ENCODE data around the gene AADACL3.
"Not testable (repeated sequence)": the region's sequence is repeated elsewhere in the genome, so short reads cannot be mapped to it uniquely, and the experiment has no call there.

AADACL3 gene, protein sequence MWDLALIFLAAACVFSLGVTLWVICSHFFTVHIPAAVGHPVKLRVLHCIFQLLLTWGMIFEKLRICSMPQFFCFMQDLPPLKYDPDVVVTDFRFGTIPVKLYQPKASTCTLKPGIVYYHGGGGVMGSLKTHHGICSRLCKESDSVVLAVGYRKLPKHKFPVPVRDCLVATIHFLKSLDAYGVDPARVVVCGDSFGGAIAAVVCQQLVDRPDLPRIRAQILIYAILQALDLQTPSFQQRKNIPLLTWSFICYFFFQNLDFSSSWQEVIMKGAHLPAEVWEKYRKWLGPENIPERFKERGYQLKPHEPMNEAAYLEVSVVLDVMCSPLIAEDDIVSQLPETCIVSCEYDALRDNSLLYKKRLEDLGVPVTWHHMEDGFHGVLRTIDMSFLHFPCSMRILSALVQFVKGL

DNA sequence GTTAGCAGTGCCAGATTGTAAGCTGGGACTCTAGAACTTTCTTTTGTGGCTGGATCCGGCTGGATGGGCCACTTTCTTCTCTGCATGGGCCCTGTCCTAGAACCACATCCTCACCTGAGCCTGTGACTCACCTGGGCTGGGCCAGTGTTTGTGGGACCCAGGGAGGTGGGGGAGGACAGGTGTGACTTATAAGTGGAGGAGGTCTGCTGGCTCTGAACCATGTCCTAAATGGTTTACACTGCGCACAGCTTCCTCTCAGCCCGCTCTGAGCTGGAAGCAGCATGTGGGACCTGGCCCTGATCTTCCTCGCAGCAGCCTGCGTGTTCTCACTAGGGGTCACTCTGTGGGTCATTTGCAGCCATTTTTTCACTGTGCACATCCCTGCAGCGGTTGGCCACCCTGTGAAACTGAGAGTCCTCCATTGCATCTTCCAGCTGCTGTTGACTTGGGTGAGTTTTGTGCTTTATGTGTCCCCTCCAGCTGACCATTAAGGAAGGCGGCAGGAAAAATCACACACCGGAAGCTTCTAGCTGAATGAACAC lies at the start of gene AADACL3:
Gene AADACL3, plus strand, starts transcription at position 215 of the 542 bp plus-strand sequence. Its CDS starts 67 bp downstream, at position 282.
- DNase-seq: no peak

DNA sequence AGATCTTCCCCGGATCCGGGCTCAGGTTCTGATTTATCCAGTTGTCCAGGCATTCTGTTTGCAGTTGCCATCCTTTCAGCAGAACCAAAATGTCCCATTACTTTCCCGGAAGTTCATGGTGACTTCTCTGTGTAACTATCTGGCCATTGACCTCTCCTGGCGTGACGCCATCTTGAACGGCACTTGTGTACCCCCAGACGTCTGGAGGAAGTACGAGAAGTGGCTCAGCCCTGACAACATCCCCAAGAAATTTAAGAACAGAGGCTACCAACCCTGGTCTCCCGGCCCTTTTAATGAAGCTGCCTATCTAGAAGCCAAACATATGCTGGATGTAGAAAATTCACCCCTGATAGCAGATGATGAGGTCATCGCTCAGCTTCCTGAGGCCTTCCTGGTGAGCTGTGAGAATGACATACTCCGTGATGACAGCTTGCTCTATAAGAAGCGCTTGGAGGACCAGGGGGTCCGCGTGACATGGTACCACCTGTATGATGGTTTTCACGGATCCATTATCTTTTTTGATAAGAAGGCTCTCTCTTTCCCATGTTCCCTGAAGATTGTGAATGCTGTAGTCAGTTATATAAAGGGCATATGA lies 49.7 kb upstream of the AADACL3 start:
- no peak for DNase-seq

DNA sequence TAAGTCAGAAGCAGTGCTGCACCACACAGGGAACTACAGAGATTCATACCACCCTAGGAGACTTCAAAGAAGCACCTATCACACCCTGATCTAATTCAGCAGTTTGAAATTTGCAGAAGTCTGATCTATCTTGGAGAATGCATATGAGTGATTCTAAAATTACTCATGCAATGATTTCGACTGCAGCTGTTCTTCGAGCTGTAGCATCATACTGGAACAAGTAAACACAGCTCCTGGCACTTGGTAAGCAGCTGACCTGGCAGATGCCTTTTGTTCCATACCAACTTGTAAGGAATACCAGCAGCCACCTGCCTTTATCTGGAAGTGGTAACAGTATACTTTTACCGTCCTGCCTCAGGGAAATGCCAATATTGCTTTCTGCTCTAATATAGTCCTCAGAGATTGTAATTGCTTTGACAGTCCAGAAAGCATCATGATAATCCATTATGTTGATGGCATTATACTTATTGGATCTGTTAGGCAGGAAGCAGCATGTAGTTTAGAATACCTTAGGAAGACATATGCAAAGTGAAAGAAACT lies 46.3 kb upstream of the AADACL3 start:
- no peak for DNase-seq

DNA sequence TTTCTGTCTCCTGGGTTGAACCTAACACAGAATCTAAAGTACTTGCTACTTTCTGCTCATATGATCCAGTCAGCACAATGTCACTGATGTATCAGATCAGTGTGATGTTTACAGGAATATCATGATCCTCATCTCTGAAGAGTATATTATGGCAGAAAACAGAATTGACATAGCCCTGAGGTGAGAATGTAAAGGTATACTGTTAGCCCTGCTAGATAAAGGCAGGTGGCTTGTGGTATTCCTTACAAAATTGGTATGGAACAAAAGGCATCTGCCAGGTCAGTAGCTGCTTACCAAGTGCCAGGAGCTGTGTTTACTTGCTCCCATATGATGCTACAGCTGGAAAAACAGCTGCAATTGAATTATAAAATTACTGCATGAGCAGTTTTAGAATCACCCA lies 41.6 kb upstream of the AADACL3 start:
- DNase-seq: no peak

DNA sequence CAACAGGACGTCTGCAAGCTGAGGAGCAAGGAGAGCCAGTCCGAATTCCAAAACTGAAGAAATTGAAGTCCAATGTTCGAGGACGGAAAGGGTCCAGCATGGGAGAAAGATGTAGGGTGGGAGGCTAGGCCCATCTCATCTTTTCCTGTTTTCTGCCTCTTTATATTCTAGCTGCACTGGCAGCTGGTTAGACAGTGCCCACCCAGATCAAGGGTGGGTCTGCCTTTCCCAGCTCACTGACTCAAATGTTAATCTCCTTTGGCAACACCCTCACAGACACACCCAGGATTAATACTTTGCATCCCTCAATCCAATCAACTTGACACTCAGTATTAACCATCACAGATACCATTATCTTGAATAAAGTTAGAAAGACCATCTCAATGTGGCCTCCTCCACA lies 39.8 kb upstream of the AADACL3 start:
- not testable (repeated sequence) for DNase-seq

DNA sequence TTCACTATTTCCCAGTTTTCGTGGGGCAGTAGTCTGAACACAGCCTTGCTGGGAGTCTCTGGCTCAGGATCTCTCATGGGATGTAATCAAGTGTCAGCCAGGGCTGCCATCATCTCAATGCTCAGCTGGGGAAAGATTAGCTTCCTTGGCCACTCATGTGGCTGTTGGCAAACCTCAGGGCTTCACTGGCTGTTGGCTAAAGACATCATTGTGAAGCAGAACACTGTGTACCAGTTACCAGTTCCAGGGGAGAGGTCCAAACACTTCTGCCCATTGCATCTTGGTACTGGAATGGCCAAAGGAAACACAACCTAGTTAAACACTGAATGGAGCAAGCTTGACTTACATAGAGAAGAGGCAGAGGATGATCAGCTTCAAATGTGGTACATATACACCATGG lies 38.3 kb upstream of the AADACL3 start:
- DNase-seq: no peak

DNA sequence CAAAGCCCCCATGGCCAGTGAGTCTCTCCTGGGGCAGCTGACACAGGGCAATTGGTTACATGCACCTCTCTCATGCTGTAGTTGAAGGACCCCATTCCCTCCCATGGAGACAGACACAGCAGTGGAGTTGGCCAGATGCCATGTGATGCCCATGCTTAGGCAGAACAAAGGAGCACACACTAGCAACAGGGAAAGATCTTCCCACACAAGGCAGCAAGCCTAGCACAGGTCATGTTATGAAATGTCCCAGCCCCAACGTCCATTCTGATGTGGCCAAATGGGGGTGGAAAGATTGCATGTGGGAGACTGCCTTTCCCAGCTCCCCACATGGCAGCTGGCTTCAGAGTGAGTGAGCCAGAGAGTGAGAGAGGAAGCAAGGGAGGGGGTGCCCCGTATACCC lies 37.6 kb upstream of the AADACL3 start:
- DNase-seq: no peak

DNA sequence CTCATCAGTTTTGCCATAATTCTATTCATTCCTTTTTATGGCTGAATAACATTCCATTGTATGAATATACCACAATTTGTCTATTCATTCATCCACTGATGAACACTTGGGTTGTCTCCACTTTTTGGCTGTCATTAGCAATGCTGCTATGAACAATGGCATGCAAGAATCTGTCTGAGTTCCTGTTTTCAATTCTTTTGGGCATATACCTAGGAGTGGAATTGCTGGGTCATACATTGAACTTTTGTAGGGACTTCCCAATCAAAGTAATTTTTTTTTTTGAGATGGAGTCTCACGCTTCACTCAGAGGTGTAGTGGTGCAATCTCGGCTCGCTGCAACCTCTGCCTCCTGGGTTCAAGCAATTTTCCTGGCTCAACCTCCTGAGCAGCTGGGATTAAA lies 37.1 kb upstream of the AADACL3 start:
- no peak for DNase-seq

DNA sequence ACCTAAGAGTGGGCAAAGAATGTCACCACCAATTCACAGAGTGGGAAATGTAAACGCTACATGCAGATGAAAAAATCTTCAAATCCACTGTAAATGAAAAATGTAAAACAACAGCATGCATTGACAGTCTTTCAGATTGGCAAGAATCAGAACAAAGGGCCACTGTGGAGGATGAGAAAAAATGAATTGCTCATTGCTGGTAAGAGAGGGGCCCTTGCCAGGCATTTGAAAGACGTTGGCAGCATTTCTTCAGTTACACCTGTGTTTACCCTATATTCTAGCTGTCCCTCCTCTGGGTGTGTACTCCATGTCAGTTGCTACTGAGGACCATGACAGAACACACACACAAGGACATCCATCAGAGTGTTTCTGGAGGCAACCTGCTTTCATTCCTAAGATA lies 25.8 kb upstream of the AADACL3 start:
- DNase-seq: no peak

DNA sequence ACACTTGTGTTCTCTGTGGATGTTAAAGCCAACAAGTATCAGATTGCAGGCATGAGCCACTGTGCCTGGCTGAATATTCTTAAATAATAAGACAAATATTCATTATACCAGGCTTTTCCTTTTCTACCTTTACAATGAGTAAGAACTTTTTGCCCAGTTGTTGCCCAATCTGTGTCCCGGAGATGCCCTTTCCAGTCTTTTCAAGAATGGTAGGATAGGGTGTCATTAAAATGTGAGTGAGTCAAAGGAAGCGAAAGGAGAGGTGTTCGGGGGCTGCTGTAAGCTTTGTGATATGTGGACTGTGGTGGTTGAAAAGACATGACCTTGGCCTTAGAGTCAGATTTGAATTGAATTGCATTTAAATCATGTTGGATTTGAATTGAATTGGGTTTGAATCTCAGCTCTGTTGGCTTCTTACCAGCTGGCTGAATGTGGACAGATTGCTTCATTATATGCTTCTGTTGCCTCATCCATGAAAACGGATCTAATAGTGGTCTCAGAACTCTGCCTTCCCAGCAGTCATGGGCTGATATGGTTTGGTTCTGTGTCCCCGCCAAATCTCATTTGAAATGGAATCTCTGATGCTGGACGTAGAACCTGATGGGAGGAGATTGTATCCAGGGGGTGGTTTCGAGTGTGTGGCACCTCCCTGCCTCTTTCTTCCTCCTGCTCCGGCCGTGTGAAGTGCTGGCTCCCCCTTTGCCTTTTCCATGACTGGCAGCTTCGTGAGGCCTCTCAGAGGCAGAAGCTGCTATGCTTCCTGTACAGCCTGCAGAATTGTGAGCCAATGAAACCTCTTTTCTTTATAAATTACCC lies 22.7 kb upstream of the AADACL3 start:
- DNase-seq: no peak

DNA sequence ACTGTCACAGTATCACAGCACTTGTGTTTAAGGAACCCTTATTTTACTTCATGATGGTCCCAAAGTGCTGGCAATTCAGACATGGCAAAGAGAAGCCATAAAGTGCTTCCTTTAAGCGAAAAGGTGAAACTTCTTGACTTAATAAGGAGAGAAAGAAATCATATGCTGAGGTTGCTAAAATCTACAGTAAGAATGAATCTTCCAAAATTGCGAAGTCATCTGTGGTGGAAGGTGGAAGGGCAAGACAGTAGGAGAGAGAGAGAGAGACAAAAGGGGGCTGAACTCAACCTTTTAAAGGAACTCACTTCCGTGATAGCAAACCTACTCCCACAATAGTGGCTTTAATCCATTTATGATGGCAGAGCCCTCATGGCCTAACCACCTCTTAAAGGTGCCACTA lies 19.3 kb upstream of the AADACL3 start:
- no peak for DNase-seq

DNA sequence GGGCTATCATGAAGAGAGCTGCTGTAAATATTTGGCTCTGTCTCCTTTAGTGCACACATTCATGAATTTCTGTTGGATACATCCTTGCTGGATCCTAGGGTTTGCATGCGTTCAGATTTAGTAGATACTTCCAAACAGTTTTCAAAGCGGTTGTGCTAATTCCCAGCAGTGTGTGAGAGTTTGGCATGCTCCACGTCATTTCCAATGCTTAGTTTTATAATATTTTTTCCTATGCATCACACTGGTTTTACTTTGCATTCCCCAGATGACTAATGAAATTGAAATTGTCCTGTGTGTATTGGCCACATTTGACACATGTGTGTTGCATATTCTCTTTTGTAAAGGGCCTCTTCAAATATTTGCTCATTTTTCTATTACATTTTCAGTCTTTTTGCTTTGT lies 18.5 kb upstream of the AADACL3 start:
- no peak for DNase-seq

DNA sequence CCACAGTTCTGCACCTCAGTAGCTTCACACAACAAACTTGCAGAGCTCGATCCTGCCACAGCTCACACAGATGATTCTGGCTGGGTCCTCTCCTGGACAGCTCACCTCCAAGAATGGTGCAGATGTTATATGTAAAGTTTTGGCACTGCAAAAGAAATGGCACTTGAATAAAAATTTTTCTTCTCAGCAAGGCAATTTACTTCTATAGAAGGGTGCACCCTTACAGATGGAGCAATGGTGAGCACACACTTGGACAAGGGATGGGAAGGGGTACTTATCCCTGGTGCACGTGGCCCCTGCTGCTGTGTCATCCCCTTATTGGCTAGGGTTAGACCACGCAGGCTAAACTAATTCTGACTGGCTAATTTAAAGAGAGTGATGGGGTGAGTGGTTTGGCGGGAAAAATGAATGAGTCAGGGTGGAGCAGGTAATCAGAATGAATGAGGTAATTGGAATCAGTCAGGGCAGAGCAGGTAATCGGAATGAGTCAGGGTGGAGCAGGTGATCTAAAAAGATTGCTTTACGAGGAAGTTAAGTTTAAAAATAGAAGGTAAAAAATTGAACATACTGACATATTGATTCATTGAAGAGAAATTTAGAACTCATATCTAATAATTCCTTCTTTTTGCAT lies 12.0 kb upstream of the AADACL3 start:
- DNase-seq: no peak

DNA sequence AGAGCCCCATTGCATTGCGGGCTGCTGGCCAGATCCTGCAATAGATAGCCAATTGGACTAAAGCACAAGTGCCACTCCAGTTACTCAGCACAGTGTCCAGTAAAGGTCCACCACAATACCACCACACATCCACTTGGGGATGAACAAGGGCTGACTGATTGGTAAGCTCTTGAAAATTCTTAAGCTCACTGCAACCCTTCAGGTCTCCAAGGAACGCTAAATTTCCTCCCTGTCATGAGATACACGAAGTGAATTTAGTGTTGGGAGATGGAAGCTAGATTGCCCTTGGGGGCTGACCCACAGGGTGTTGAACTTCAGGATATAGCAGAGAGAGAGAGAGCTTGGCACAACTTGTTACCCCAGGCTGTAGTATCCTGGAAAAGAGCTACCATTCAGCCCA lies 9.8 kb upstream of the AADACL3 start:
- DNase-seq: no peak

DNA sequence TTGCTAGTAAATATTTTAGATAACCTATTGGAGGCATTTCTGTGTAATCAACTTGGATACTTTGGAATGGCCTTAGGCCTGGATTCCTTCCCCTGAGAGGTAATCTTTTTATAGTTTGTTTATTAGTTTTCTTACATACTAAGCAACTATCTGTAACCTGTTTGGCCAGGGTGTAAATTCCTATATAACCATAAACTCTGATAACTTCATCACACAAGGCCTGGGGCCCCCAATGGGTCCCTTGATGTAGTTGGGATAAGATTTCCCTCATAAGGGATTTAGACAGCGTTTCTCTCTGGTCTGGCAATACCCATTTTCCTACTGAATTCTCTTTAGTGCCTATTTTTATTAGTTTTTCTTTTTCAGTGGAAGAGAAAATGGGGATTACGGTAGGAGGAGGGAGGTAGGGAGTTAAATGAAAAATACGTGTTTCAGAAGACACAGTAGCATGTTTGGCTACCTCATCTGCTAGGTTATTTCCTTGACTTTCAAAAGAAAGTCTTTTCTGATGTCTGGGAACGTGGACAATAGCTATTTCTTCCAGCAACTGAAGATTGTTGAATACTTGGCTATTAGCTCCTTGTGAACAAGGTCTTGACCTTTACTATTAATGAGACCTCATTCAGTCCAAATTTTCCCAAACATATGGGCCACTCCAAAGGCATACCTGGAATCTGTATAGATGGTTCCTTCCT lies 7.4 kb upstream of the AADACL3 start:
- no peak for DNase-seq

DNA sequence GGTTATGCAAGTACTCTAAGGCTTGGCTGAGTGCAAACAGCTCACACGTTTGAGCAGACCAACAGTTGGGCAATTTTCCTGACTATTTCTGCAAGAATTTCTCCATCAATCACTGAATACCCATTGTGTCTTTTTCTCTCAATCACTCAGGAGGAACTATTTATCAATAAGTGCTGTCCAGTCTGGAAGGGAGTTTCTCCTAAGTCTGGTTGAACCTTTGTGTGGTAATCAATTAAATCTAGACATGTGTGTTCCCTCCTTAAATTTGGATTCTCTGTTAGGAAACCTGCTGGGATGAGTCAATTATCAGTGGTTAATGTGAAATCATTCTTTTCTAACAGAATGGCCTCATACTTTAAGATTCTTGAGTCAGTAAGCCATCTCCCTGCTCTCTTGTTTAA lies 6.8 kb upstream of the AADACL3 start:
- no peak for DNase-seq

DNA sequence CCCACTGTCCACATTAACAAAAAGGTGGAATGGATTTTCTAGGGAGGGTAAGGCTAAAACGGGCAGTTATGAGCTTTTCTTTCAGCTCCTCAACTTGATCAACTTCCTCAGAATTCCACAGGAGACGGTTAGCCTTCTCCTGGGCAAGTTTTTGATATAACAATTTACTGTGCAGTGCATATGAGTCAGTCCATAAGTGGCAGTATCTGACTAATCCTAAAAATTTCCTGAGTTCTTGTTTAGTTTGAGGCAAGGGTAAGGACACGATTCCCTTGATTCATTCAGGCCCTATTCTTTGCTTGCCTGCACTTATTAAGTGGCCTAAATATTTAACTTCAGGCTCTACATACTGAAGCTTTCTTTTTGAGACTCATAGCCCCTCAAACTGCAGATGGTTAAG lies 6.2 kb upstream of the AADACL3 start:
- DNase-seq: no peak

DNA sequence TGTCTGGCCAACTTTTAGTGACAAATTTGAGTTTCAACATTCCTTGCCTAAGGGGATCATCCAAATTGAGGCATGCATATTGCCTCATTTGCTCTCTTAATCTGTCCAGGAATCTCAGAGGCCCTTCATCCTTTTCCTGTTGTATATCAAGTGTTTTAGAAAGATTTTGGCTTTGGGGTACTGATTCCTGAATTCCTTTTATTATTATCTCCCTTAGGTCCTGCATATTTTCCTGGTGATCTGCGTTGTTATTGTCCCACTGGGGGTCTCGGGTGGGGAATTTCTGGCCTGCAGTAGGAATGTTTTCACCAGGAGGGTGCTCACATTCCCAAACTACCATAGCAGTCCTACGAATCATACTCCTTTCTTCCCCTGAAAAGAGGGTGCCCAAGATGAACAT lies 4.4 kb upstream of the AADACL3 start:
- no peak for DNase-seq

DNA sequence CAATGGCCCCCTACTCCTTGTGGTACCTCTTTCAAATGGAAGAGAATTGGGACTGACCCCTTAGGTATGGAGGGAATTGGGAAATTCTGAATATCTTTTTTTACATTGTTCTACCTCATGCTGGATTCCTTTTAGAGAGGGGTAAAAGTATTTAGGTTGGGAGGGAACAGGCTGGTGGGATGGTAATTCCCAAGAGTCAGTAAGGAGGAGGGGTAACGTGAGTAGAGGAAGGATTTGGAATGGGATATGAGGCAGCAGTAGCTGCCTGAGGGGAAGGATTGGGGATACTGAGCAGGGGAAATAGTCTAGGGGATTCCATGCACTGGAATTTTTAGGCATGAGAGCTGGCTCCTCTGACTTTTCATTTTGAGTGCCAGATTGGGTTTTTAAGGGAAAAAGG lies 3.8 kb upstream of the AADACL3 start:
- DNase-seq: no peak

DNA sequence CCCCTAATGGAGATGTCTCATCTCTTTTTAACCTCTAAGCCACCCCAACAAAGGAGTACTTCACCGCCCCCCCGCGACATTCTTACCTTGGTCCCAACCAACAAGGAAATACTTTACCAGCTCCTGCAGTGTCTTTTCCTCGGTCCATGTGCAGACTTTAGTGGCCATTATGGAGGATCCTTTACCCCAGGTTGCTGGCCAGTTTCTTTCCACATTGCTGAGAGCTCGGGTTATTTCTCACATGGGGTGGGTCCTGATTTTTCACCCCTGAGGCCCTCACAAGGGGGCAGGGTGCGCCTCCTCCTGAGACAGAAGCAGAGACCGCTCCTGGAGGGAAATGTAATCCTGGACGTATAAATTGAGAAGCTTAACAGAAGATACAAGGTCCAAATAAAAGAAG lies 3.0 kb upstream of the AADACL3 start:
- DNase-seq: no peak

DNA sequence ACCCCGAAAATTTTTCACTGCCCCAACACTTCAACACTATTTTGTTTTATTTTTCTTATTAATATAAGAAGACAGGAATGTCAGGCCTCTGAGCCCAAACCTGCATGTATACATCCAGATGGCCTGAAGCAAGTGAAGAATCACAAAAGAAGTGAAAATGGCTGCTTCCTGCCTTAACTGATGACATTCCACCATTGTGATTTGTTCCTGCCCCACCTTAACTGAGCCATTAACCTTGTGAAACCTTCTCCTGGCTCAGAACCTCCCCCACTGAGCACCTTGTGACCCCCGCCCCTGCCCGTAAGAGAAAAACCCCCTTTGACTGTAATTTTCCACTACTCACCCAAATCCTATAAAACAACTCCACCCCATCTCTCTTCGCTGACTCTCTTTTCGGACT lies 2.3 kb upstream of the AADACL3 start:
- not testable (repeated sequence) for DNase-seq

All from activated CD4-positive, alpha-beta T cell treated with anti-CD3 and anti-CD28 coated beads, Interleukin-2, Interleukin-6, amounts not matched to agents 100 ng/mL and 50 ng/mL, durations not matched to agents 16 hours and 8 hours (primary cell).